HEK293 (cell line): ENCODE measurements around the gene RAP2B.

Experiments
- BCL11A ChIP-seq: fragments of 450-650 bp; formaldehyde crosslinking; IDR thresholded peaks from 2 replicates; pipeline ENCODE4 v1.5.1; 2016; ENCODE audit warnings: low read depth, missing biosample characterization, missing genetic modification characterization
- HOXD13 ChIP-seq: sonication (generic); formaldehyde crosslinking; IDR thresholded peaks from 2 replicates; pipeline ENCODE4 v1.8.0; 2022; ENCODE audit warnings: missing genetic modification reagents, borderline replicate concordance
- ZNF121 ChIP-seq: fragments of 450-650 bp; formaldehyde crosslinking; IDR thresholded peaks from 2 replicates; pipeline ENCODE4 v1.5.1; 2016; ENCODE audit warnings: missing biosample characterization, missing genetic modification characterization
- ZNF175 ChIP-seq: fragments of 450-650 bp; formaldehyde crosslinking; IDR thresholded peaks from 2 replicates; pipeline ENCODE4 v1.5.1; 2016; ENCODE audit warnings: missing biosample characterization, missing genetic modification characterization
- ZNF221 ChIP-seq: fragments of 450-650 bp; formaldehyde crosslinking; IDR thresholded peaks from 2 replicates; pipeline ENCODE4 v1.5.1; 2017; ENCODE audit warnings: missing biosample characterization, missing genetic modification characterization, borderline replicate concordance
- ZNF558 ChIP-seq: fragments of 450-650 bp; formaldehyde crosslinking; IDR thresholded peaks from 2 replicates; pipeline ENCODE4 v1.5.1; 2016; ENCODE audit warnings: missing biosample characterization, missing genetic modification characterization
- ZNF561 ChIP-seq: fragments of 450-650 bp; IDR thresholded peaks from 2 replicates; pipeline ENCODE4 v1.5.1; 2018; ENCODE audit warnings: missing biosample characterization, missing genetic modification characterization, borderline replicate concordance
- TF ChIP-seq, protein P1 (sequence below): fragments of 450-650 bp; formaldehyde crosslinking; IDR thresholded peaks from 2 replicates; pipeline ENCODE4 v1.5.1; 2016; ENCODE audit warnings: missing biosample characterization, missing genetic modification characterization
- TF ChIP-seq, protein P2 (sequence below): fragments of 450-650 bp; formaldehyde crosslinking; IDR thresholded peaks from 2 replicates; pipeline ENCODE4 v1.5.1; 2016; ENCODE audit warnings: missing biosample characterization, missing genetic modification characterization
- TF ChIP-seq, protein P3 (sequence below): fragments of 450-650 bp; formaldehyde crosslinking; IDR thresholded peaks from 2 replicates; pipeline ENCODE4 v1.5.1; 2016; ENCODE audit warnings: missing biosample characterization, missing genetic modification characterization
- TF ChIP-seq, protein P4 (sequence below): fragments of 450-650 bp; formaldehyde crosslinking; IDR thresholded peaks from 2 replicates; pipeline ENCODE4 v1.5.1; 2016; ENCODE audit warnings: missing biosample characterization, missing genetic modification characterization

DNA sequence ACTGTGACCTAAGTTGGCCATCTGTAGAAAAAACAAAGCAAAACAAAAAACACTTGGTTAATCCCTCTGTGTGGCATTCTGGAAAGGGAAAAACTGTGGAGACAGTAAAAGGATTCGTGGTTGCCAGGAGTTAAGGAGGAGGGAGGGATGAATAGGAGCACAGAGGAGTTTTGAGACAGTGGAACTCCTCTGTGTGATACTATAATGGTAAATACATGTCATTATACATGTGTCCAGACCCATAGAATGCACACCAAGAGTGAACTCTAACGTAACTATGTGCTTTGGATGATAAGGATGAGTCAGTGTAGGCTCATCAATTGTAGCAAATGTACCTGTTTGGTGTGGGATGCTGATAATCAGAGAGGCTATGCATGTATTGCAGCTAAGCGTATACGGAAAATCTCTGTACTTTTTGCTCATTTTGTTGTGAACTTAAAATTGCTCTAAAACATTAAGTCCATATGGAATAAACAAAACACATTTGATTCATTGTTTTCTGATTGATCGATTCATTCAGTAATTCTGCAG lies 33.4 kb downstream of the RAP2B start:
- no peak for TF ChIP-seq ZNF121
- TF ChIP-seq BCL11A (tag by site-specific recombination), result no peak
- TF ChIP-seq, protein P1, sequence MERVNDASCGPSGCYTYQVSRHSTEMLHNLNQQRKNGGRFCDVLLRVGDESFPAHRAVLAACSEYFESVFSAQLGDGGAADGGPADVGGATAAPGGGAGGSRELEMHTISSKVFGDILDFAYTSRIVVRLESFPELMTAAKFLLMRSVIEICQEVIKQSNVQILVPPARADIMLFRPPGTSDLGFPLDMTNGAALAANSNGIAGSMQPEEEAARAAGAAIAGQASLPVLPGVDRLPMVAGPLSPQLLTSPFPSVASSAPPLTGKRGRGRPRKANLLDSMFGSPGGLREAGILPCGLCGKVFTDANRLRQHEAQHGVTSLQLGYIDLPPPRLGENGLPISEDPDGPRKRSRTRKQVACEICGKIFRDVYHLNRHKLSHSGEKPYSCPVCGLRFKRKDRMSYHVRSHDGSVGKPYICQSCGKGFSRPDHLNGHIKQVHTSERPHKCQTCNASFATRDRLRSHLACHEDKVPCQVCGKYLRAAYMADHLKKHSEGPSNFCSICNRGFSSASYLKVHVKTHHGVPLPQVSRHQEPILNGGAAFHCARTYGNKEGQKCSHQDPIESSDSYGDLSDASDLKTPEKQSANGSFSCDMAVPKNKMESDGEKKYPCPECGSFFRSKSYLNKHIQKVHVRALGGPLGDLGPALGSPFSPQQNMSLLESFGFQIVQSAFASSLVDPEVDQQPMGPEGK, result no peak
- TF ChIP-seq ZNF561 (tag by site-specific recombination), result no peak
- TF ChIP-seq, protein P2, sequence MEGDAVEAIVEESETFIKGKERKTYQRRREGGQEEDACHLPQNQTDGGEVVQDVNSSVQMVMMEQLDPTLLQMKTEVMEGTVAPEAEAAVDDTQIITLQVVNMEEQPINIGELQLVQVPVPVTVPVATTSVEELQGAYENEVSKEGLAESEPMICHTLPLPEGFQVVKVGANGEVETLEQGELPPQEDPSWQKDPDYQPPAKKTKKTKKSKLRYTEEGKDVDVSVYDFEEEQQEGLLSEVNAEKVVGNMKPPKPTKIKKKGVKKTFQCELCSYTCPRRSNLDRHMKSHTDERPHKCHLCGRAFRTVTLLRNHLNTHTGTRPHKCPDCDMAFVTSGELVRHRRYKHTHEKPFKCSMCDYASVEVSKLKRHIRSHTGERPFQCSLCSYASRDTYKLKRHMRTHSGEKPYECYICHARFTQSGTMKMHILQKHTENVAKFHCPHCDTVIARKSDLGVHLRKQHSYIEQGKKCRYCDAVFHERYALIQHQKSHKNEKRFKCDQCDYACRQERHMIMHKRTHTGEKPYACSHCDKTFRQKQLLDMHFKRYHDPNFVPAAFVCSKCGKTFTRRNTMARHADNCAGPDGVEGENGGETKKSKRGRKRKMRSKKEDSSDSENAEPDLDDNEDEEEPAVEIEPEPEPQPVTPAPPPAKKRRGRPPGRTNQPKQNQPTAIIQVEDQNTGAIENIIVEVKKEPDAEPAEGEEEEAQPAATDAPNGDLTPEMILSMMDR (tag by site-specific recombination), result no peak
- no peak for TF ChIP-seq ZNF558 (tag by site-specific recombination)
- TF ChIP-seq, protein P3, sequence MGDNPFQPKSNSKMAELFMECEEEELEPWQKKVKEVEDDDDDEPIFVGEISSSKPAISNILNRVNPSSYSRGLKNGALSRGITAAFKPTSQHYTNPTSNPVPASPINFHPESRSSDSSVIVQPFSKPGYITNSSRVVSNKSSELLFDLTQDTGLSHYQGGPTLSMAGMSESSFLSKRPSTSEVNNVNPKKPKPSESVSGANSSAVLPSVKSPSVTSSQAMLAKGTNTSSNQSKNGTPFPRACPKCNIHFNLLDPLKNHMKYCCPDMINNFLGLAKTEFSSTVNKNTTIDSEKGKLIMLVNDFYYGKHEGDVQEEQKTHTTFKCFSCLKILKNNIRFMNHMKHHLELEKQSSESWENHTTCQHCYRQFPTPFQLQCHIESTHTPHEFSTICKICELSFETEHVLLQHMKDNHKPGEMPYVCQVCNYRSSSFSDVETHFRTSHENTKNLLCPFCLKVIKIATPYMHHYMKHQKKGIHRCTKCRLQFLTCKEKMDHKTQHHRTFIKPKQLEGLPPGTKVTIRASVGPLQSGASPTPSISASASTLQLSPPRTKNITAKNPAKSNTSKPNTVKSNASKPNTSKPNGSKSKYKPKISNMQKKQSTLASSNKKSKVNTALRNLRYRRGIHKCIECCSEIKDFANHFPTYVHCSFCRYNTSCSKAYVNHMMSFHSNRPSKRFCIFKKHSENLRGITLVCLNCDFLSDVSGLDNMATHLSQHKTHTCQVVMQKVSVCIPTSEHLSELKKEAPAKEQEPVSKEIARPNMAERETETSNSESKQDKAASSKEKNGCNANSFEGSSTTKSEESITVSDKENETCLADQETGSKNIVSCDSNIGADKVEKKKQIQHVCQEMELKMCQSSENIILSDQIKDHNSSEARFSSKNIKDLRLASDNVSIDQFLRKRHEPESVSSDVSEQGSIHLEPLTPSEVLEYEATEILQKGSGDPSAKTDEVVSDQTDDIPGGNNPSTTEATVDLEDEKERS (tag by site-specific recombination), result no peak
- no peak for TF ChIP-seq ZNF221 (tag by site-specific recombination)
- no peak for TF ChIP-seq HOXD13 (CRISPR knock-in tag)
- TF ChIP-seq ZNF175 (tag by site-specific recombination), result no peak
- TF ChIP-seq, protein P4, sequence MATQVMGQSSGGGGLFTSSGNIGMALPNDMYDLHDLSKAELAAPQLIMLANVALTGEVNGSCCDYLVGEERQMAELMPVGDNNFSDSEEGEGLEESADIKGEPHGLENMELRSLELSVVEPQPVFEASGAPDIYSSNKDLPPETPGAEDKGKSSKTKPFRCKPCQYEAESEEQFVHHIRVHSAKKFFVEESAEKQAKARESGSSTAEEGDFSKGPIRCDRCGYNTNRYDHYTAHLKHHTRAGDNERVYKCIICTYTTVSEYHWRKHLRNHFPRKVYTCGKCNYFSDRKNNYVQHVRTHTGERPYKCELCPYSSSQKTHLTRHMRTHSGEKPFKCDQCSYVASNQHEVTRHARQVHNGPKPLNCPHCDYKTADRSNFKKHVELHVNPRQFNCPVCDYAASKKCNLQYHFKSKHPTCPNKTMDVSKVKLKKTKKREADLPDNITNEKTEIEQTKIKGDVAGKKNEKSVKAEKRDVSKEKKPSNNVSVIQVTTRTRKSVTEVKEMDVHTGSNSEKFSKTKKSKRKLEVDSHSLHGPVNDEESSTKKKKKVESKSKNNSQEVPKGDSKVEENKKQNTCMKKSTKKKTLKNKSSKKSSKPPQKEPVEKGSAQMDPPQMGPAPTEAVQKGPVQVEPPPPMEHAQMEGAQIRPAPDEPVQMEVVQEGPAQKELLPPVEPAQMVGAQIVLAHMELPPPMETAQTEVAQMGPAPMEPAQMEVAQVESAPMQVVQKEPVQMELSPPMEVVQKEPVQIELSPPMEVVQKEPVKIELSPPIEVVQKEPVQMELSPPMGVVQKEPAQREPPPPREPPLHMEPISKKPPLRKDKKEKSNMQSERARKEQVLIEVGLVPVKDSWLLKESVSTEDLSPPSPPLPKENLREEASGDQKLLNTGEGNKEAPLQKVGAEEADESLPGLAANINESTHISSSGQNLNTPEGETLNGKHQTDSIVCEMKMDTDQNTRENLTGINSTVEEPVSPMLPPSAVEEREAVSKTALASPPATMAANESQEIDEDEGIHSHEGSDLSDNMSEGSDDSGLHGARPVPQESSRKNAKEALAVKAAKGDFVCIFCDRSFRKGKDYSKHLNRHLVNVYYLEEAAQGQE (tag by site-specific recombination), result no peak
